Omental fat pad (tissue), 4 donors: ENCODE data around the gene LRRC3C. TPM values are rescaled to one million over a fixed set of nuclear protein-coding genes. Genes with fewer than 3 reads are reported as not detected.

Source experiments
- ATAC-seq: fragments of 150-250 bp; one replicate; pipeline ENCODE4 v1.9.1; 2016; ENCODE audit warnings: mild to moderate bottlenecking, moderate library complexity; ENCODE audit not compliant: low FRiP score
- DNase-seq: peaks from one replicate; pipeline ENCODE4 v3.0.0-alpha.2; 2019; ENCODE audit warnings: low spot score
- CTCF ChIP-seq, 3 donors: fragments of 450-650 bp; IDR thresholded peaks; one replicate each; pipeline ENCODE4 v1.5.1; 2016 to 2017; ENCODE audit warnings: antibody characterized with exemption in 3 of 3, mild to moderate bottlenecking in 3 of 3, moderate library complexity in 2 of 3
- total RNA-seq, 4 donors: library from RNA; depleted of rRNA; stranded (reverse); fragments of >200 nt; gene quantifications; one replicate each; pipeline ENCODE4 v1.1.0, GENCODE V29; 2016

Gene LRRC3C
- total RNA-seq, 4 donors from 2014 or later = not detected

- DNase-seq (no peak), ATAC-seq (no peak)
- TF ChIP-seq CTCF (IDR thresholded peaks at IDR 0.05) = no peak
Observed at GRCh38 chr17:39950871-39951348, 23.4 kb downstream of the LRRC3C start.

- no peak for DNase-seq
- TF ChIP-seq CTCF (IDR thresholded peaks at IDR 0.05) = no peak
- no peak for ATAC-seq
Observed at GRCh38 chr17:39951924-39952679, 24.6 kb downstream of the LRRC3C start.

- ATAC-seq = peak; percentile 92
- DNase-seq = peak; percentile 97
- no peak for TF ChIP-seq CTCF (IDR thresholded peaks at IDR 0.05)
Observed at GRCh38 chr17:39952680-39953470, 25.3 kb downstream of the LRRC3C start.

GRCh38 chr17:39953471-39953888 lies 25.9 kb downstream of the LRRC3C start:
- DNase-seq (no peak), ATAC-seq (no peak)
- no peak for TF ChIP-seq CTCF (IDR thresholded peaks at IDR 0.05)

GRCh38 chr17:39954876-39955275 lies 27.3 kb downstream of the LRRC3C start:
- TF ChIP-seq CTCF (IDR thresholded peaks at IDR 0.05) = no peak
- DNase-seq = no peak
- no peak for ATAC-seq

- ATAC-seq = no peak
- DNase-seq = no peak
- TF ChIP-seq CTCF (IDR thresholded peaks at IDR 0.05) = no peak
Observed at GRCh38 chr17:39955726-39956225, 28.2 kb downstream of the LRRC3C start.
